Peyer's patch (tissue), 4 donors: ENCODE data around the gene ZNF580. TPM values are rescaled to one million over a fixed set of nuclear protein-coding genes. Genes with fewer than 3 reads are reported as not detected.

Experiments used
- DNase-seq, 3 donors: peaks; one replicate each; pipeline ENCODE4 v3.0.0-alpha.2; 2017 to 2019
- H3K27ac ChIP-seq, 4 donors: fragments of 200-600 bp; sonication (generic); one replicate each; pipeline ENCODE4 v1.5.1; 2016 to 2019
- H3K27me3 ChIP-seq, 2 donors: fragments of 200-600 bp; sonication (generic); one replicate each; pipeline ENCODE4 v1.5.1; 2019
- H3K36me3 ChIP-seq, 3 donors: fragments of 200-600 bp; sonication (generic); one replicate each; pipeline ENCODE4 v1.5.1; 2016 to 2019
- H3K4me1 ChIP-seq, 4 donors: fragments of 200-600 bp; sonication (generic); one replicate each; pipeline ENCODE4 v1.5.1; 2016 to 2019
- H3K4me3 ChIP-seq, 4 donors: fragments of 200-600 bp; sonication (generic); 1 replicate in 3 of 4; 2 replicates in 1 of 4; pipeline ENCODE4 v1.5.1; 2016 to 2019; ENCODE audit warnings: mild to moderate bottlenecking in 1 of 4
- H3K9me3 ChIP-seq, 4 donors: fragments of 200-600 bp; sonication (generic); one replicate each; pipeline ENCODE4 v1.5.1; 2016 to 2019; ENCODE audit warnings: mild to moderate bottlenecking in 1 of 4
- POLR2A ChIP-seq, 2 donors: fragments of 450-650 bp; IDR thresholded peaks; one replicate each; pipeline ENCODE4 v1.5.1; 2017; ENCODE audit warnings: antibody characterized with exemption in 2 of 2, mild to moderate bottlenecking in 2 of 2, moderate library complexity in 2 of 2
- total RNA-seq, 4 donors: library from RNA; depleted of rRNA; stranded (reverse); fragments of >200 nt; gene quantifications; one replicate each; pipeline ENCODE4 v1.1.0, GENCODE V29; 2016
- TF ChIP-seq, protein P1 (sequence below), 6 experiments: fragments of 450-650 bp in 4 of 6; fragments of 200-600 bp in 2 of 6; sonication (generic) in 1 of 6; IDR thresholded peaks; one replicate each; pipeline ENCODE4 v1.5.1; 2017 to 2019; ENCODE audit warnings: antibody characterized with exemption in 6 of 6, mild to moderate bottlenecking in 3 of 6, moderate library complexity in 1 of 6

The ZNF580 gene
- total RNA-seq, 4 donors from 2014 or later, result 12.3 to 38.4 (median 25.2) TPM

GRCh38 chr19:55688422-55689218 is 47.8 kb downstream of the ZNF580 start:
- H3K27ac ChIP-seq, result peak overlapping the region; percentile 5 to 97 (median 86)
- peak overlapping the region in 2 of 4 donors; percentile 28 to 29 for H3K4me3 ChIP-seq
- peaks cover 0 to 56% (median 11%) of the 10 kb centered on the region in 4 donors for H3K4me1 ChIP-seq
- H3K9me3 ChIP-seq, result no peaks in the 10 kb centered on the region
- peak in 2 of 3 donors; percentile 91 to 93 for DNase-seq
- TF ChIP-seq POLR2A (IDR thresholded peaks at IDR 0.05), result peak; percentile 29 to 60
- TF ChIP-seq, protein P1, sequence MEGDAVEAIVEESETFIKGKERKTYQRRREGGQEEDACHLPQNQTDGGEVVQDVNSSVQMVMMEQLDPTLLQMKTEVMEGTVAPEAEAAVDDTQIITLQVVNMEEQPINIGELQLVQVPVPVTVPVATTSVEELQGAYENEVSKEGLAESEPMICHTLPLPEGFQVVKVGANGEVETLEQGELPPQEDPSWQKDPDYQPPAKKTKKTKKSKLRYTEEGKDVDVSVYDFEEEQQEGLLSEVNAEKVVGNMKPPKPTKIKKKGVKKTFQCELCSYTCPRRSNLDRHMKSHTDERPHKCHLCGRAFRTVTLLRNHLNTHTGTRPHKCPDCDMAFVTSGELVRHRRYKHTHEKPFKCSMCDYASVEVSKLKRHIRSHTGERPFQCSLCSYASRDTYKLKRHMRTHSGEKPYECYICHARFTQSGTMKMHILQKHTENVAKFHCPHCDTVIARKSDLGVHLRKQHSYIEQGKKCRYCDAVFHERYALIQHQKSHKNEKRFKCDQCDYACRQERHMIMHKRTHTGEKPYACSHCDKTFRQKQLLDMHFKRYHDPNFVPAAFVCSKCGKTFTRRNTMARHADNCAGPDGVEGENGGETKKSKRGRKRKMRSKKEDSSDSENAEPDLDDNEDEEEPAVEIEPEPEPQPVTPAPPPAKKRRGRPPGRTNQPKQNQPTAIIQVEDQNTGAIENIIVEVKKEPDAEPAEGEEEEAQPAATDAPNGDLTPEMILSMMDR (IDR thresholded peaks at IDR 0.05), result peak in 1 of 6 experiments; percentile 2
- H3K36me3 ChIP-seq, result peaks cover 0 to 80% (median 3%) of the 10 kb centered on the region in 3 donors
- H3K27me3 ChIP-seq, result no peaks in the 10 kb centered on the region

DNA sequence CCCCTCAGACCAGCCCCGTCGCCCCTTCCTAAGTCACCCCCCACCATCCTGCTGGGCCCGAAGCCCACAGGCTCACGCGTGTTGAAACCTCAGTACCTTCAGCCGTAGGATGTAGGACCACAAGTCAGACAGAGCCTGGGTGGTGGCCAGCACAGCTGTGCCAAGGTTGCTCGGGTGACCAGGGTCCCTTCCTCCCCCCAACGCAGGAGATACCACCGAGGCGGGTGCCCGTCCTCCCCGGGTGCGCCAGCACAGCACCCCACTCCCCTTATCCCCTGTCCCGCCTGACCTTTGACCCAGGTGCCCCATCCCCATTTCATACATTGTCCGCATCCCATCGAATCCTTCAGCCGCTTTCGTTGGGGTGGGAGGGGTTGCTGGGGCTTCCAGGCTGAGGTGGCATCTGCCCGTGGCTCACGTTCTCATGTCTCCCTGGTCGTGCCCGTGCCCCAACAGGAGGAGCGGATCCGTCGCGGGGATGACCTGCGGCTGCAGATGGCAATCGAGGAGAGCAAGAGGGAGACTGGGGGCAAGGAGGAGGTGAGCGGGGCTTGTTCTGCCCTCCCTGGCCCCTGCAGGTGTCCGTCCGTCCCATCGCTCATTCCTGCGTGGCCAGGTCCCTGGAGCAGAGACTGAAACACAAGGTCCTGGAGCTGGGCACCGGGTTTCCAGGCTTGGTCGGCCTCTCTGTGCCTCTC is 48.8 kb downstream of the ZNF580 start:
- H3K36me3 ChIP-seq, result peaks cover 0 to 84% (median 3%) of the 10 kb centered on the region in 3 donors
- H3K27me3 ChIP-seq, result no peaks in the 10 kb centered on the region
- peak in 1 of 3 donors; percentile 50 for DNase-seq
- peak overlapping the region in 1 of 4 donors; percentile 28 for H3K4me3 ChIP-seq
- TF ChIP-seq POLR2A (IDR thresholded peaks at IDR 0.05), result no peak
- TF ChIP-seq, protein P1 (IDR thresholded peaks at IDR 0.05), result no peak
- H3K4me1 ChIP-seq, result peaks cover 0 to 55% (median 11%) of the 10 kb centered on the region in 4 donors
- no peaks in the 10 kb centered on the region for H3K9me3 ChIP-seq
- H3K27ac ChIP-seq, result peak overlapping the region; percentile 5 to 97 (median 86)

GRCh38 chr19:55690109-55690768 is 49.4 kb downstream of the ZNF580 start:
- Histone ChIP-seq H3K4me3 (no peak overlapping the region), H3K9me3 (no peaks in the 10 kb centered on the region), H3K27ac (no peak overlapping the region), H3K36me3 (peaks cover 0 to 85% (median 3%) of the 10 kb centered on the region in 3 donors), H3K27me3 (no peaks in the 10 kb centered on the region), H3K4me1 (peaks cover 0 to 48% (median 8%) of the 10 kb centered on the region in 4 donors)
- peak in 1 of 3 donors; percentile 45 for DNase-seq
- no peak for TF ChIP-seq POLR2A (IDR thresholded peaks at IDR 0.05)
- TF ChIP-seq, protein P1 (IDR thresholded peaks at IDR 0.05), result no peak

DNA sequence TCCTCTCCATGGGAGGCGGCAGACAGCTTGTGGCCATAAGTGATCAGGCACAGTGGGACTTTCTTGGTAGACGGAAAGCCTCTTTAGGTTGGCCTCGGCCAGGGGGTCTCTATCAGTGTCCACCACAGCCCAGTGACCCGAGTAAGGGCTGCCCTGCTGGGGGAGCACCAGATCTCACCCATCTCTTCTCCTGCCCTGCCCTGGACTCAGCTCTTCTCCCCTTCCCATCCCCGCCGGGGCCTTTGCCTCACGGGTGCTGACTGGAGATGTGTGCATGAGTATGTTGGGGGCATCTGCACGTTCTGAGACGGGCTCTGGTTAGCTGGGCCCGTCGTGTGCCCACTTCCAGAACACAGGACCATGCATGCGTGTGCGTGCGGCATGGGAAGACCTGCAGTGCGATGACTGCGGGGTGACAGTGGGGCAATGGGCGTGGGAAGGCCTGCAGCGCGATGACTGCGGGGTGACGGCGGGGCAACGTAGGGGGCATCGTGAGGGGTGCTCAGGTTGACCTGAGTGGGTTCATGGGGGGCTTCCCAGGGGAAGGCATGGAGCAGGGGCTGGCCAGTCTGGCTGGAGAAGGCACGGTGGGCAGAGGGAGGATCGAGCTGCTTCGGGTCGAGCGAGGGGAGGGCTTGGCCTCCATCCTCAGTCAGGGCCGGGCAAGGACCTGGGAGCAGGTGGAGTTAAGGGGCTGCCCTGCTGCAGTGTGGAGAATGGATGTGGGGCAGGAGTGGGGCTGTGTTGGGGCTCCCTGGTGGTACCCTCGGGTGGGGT is 50.2 kb downstream of the ZNF580 start:
- Histone ChIP-seq H3K27me3 (no peaks in the 10 kb centered on the region), H3K4me1 (peaks cover 0 to 41% (median 8%) of the 10 kb centered on the region in 4 donors), H3K4me3 (no peak overlapping the region), H3K9me3 (no peaks in the 10 kb centered on the region), H3K36me3 (peaks cover 0 to 85% (median 3%) of the 10 kb centered on the region in 3 donors), H3K27ac (no peak overlapping the region)
- DNase-seq, result no peak
- TF ChIP-seq, protein P1 (IDR thresholded peaks at IDR 0.05), result no peak
- TF ChIP-seq POLR2A (IDR thresholded peaks at IDR 0.05), result no peak
